Colonic mucosa (tissue), 4 donors: Measurements from ENCODE around the gene TRAPPC5. TPM values are rescaled to one million over a fixed set of nuclear protein-coding genes. Genes with fewer than 3 reads are reported as not detected.

Source experiments
- DNase-seq: peaks from one replicate; pipeline ENCODE4 v3.0.0-alpha.2; 2020
- H3K27ac ChIP-seq: fragments of 200-600 bp; one replicate; pipeline ENCODE4 v1.8.0; 2021
- H3K27me3 ChIP-seq: fragments of 200-600 bp; one replicate; pipeline ENCODE4 v1.8.0; 2021
- H3K36me3 ChIP-seq: fragments of 200-600 bp; one replicate; pipeline ENCODE4 v1.8.0; 2021
- H3K4me1 ChIP-seq: fragments of 200-600 bp; one replicate; pipeline ENCODE4 v1.8.0; 2021; ENCODE audit warnings: mild to moderate bottlenecking
- H3K4me3 ChIP-seq: fragments of 200-600 bp; one replicate; pipeline ENCODE4 v1.8.0; 2021
- H3K9ac ChIP-seq, 2 donors: one replicate each; pipeline ENCODE4 v1.7.0; 2013; ENCODE audit warnings: control low read depth in 2 of 2, low read depth in 2 of 2, low read length in 2 of 2
- H3K9me3 ChIP-seq: fragments of 200-600 bp; one replicate; pipeline ENCODE4 v1.8.0; 2021
- intact Hi-C: fragments of 100-400 bp; cut with DNase I; formaldehyde crosslinking; loops from one replicate; pipeline ENCODE4 v1.14.1; 2022
- total RNA-seq, 2 donors: library from RNA; stranded (reverse); fragmentation: NEBNext Ultra II Directional in 1 of 2; extraction: Animal tissue kit (Norgen Biotek cat#: 25700) in 1 of 2; gene quantifications; one replicate each; pipeline ENCODE4 v1.2.1, GENCODE V29; 2021
- TF ChIP-seq, protein P1 (sequence below): fragments of 200-600 bp; IDR thresholded peaks from one replicate; pipeline ENCODE4 v1.8.0; 2022; ENCODE audit warnings: antibody characterized with exemption, mild to moderate bottlenecking
- donor health status: healthy.
- donor health status: DM: no; HTN: no; CAD: no.
- donor health status: DM: no; HTN: no; CAD: no.

TRAPPC5 gene
- total RNA-seq, 2 donors from 2014 or later = 107 to 139 TPM

DNA sequence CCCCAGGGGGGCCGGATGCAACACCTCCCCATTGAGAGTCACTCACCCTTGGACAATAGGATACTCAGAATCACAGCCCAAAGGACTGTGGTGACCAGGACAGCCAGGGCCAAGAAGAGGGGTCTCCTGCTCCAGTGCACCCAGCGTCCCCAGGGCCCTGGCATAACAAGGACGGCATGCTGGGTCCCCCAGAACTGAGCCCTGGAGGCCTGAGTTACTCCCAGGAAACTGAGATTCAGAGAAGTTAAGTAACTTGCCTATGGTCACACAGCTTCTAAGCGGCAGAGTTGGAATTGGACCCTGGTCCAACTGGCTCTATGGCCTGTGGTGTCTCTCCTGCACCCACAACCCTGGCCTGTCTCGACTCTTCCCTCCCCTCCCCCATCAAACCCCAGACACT lies 51.0 kb downstream of the TRAPPC5 start:
- Histone ChIP-seq H3K9me3 (no peaks in the 10 kb centered on the region), H3K4me3 (no peak overlapping the region), H3K27me3 (peaks cover 15% of the 10 kb centered on the region), H3K4me1 (no peaks in the 10 kb centered on the region), H3K9ac (no peak overlapping the region), H3K27ac (no peak overlapping the region), H3K36me3 (no peaks in the 10 kb centered on the region)
- intact Hi-C loops = no loop called here
- DNase-seq = no peak
- TF ChIP-seq, protein P1, sequence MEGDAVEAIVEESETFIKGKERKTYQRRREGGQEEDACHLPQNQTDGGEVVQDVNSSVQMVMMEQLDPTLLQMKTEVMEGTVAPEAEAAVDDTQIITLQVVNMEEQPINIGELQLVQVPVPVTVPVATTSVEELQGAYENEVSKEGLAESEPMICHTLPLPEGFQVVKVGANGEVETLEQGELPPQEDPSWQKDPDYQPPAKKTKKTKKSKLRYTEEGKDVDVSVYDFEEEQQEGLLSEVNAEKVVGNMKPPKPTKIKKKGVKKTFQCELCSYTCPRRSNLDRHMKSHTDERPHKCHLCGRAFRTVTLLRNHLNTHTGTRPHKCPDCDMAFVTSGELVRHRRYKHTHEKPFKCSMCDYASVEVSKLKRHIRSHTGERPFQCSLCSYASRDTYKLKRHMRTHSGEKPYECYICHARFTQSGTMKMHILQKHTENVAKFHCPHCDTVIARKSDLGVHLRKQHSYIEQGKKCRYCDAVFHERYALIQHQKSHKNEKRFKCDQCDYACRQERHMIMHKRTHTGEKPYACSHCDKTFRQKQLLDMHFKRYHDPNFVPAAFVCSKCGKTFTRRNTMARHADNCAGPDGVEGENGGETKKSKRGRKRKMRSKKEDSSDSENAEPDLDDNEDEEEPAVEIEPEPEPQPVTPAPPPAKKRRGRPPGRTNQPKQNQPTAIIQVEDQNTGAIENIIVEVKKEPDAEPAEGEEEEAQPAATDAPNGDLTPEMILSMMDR = no peak

DNA sequence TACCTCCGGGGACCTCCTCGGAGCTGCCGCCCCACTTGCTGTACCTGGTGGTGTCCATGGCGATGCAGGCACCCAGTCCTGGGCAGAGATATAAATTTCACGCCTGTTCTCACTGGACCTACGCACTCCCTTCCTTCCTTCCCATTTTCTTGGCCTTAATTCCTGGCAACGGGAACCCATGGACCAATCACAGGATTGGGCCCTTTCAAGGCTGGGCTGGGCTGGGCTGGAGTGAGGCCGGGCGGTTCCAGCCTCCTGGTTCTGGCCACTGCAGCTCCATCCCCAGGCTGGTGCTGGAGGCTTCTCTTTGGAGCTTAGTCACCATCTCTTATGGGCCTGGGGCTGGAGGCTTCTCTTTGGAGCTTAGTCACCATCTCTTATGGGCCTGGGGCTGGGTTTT lies 51.4 kb downstream of the TRAPPC5 start, which contains the start of gene CLEC4G:
TSS of gene CLEC4G (minus strand) at position 66 of the 400 bp plus-strand sequence. CDS start at position 58, 8 bp downstream.
- peaks cover 15% of the 10 kb centered on the region for H3K27me3 ChIP-seq
- TF ChIP-seq, protein P1 = no peak
- H3K27ac ChIP-seq = no peak within 1 kb of the TSS
- H3K4me3 ChIP-seq = no peak within 1 kb of the TSS
- H3K9me3 ChIP-seq = no peaks in the 10 kb centered on the region
- H3K4me1 ChIP-seq = no peaks in the 10 kb centered on the region
- no peak within 1 kb of the TSS for H3K9ac ChIP-seq
- intact Hi-C loops = no loop called here
- no peak for DNase-seq
- no peaks in the 10 kb centered on the region for H3K36me3 ChIP-seq

DNA sequence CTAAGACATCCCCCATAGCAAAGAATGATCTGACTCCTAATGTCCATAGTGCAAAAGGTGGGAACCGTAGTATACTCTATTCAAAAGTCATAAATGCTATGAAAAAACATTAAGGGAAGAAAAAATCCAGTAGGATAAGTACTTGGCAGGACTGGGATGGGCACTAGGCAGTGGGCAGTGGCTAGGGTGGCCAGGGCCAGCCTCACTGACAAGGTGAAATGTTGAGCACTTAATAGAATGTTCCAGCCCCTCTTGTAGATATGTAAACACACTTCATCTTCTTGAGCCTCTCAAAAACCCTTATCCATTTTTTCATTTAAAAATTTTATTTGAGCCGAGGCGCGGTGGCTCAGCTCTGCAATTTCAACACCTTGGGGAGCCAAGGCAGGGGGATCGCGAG lies 52.7 kb downstream of the TRAPPC5 start:
- intact Hi-C loops = no loop called here
- no peaks in the 10 kb centered on the region for H3K36me3 ChIP-seq
- TF ChIP-seq, protein P1 = no peak
- H3K4me3 ChIP-seq = no peak overlapping the region
- no peak overlapping the region for H3K27ac ChIP-seq
- H3K9ac ChIP-seq = no peak overlapping the region
- no peaks in the 10 kb centered on the region for H3K4me1 ChIP-seq
- no peak for DNase-seq
- H3K27me3 ChIP-seq = peaks cover 15% of the 10 kb centered on the region
- no peaks in the 10 kb centered on the region for H3K9me3 ChIP-seq

DNA sequence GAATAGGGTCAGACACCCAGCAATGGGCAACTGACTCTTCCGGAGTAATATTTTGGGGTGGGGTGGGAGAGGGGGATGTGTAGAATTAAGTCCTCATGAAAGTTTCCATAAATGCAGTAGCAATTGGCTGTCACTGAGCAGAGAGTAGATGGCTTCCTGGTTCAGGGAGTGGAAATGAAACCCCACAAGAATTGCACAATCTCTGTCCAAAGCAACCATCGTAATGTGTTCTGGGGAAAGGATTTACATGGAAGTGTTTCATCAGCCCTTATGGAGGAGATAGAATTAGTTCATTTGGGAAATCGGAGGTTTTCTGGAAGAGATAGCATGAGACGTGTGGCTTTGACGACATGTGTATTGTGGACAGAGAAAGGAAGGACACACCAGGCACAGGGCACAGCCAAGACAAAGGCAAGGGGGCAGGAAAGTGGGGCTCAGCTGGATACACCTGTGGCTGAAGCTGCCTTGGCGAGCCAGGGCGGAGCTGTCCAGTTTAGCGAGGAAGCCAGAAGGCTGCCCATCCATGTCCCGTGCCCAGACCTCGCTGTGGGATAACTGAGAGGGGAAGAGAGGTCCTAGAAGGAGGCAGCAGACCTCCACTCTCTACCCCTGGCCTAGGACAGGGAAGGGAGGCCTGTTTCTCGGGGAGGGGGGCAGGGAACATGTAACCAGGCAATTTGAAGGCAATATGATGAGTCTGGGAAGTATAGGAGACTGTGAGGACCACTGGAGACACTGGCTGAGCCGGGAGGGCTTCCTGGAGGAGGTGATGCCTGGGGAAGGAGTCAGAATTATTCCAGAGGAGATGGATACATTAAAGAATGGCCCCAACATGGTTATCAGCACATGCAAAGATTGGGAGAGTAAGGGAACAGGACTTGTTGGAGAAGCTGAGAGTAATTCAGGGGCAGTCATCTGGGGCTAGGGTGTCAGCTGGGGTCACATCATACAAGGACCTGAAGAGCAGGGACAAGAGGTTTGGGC lies 53.9 kb downstream of the TRAPPC5 start:
- Histone ChIP-seq H3K4me1 (no peaks in the 10 kb centered on the region), H3K4me3 (no peak overlapping the region), H3K27ac (no peak overlapping the region), H3K36me3 (no peaks in the 10 kb centered on the region), H3K9ac (no peak overlapping the region), H3K27me3 (peaks cover 11% of the 10 kb centered on the region), H3K9me3 (no peaks in the 10 kb centered on the region)
- intact Hi-C loops = no loop called here
- TF ChIP-seq, protein P1 = no peak
- DNase-seq = no peak

DNA sequence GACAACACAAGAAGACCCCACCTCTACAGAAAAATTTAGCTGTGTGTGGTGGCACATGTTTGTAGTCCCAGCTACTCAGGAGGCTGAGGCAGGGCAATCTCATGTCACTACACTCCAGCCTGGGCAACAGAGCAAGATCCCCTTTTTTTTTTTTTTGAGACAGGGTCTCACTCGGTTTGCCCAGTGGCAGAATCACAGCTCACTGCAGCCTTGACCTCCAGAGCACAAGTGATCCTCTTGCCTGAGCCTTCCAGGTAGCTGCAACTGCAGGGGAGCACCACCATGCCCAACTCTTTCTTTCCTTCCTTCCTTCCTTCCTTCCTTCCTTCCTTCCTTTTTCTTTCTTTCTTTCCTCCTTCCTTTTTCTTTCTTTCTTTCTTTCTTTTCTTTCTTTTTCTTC lies 55.5 kb downstream of the TRAPPC5 start:
- Histone ChIP-seq H3K27me3 (no peaks in the 10 kb centered on the region), H3K9ac (no peak overlapping the region), H3K4me1 (no peaks in the 10 kb centered on the region), H3K9me3 (no peaks in the 10 kb centered on the region), H3K4me3 (no peak overlapping the region), H3K36me3 (no peaks in the 10 kb centered on the region), H3K27ac (no peak overlapping the region)
- DNase-seq = no peak
- intact Hi-C loops = no loop called here
- TF ChIP-seq, protein P1 = no peak
